ENCODE results near the gene RAB5B.
A peak's percentile ranks its signal among the peaks of the same experiment; 100 is the strongest.

RAB5B gene

GRCh38 chr12:55973599-55974307 lies at the start of gene RAB5B:
Gene RAB5B, plus strand, starts transcription at chr12:55974078. Its CDS starts 12,883 bp downstream, at chr12:55986961.
- Histone ChIP-seq H3K4me1 (ENCODE audit: control insufficient read depth in 1 of 2, insufficient read depth in 2 of 2, low read length in 2 of 2) (peaks cover 0 to 35% of the 10 kb centered on the region in 2 donors), H3K9me3 (ENCODE audit: control insufficient read depth in 1 of 2, low read length in 2 of 2) (no peaks in the 10 kb centered on the region), H3K27me3 (ENCODE audit: low read depth, low read length) (no peaks in the 10 kb centered on the region), H3K36me3 (ENCODE audit: control insufficient read depth in 1 of 2, insufficient read depth in 2 of 2, low read length in 2 of 2) (peaks cover 0 to 8% of the 10 kb centered on the region in 2 donors), H3K4me3 (ENCODE audit: low read depth in 1 of 2, low read length in 2 of 2) (peak within 1 kb of the TSS; percentile 83 to 98), H3K27ac (ENCODE audit: low read length) (peak within 1 kb of the TSS; percentile 96)

GRCh38 chr12:55925371-55925770 lies 48.5 kb upstream of the RAB5B start:
- Histone ChIP-seq H3K4me3 (ENCODE audit: low read depth in 1 of 2, low read length in 2 of 2) (no peak overlapping the region), H3K27ac (ENCODE audit: low read length) (no peak overlapping the region), H3K4me1 (ENCODE audit: control insufficient read depth in 1 of 2, insufficient read depth in 2 of 2, low read length in 2 of 2) (peaks cover 0 to 18% of the 10 kb centered on the region in 2 donors), H3K9me3 (ENCODE audit: control insufficient read depth in 1 of 2, low read length in 2 of 2) (no peaks in the 10 kb centered on the region), H3K36me3 (ENCODE audit: control insufficient read depth in 1 of 2, insufficient read depth in 2 of 2, low read length in 2 of 2) (peaks cover 0 to 9% of the 10 kb centered on the region in 2 donors), H3K27me3 (ENCODE audit: low read depth, low read length) (no peaks in the 10 kb centered on the region)

DNA sequence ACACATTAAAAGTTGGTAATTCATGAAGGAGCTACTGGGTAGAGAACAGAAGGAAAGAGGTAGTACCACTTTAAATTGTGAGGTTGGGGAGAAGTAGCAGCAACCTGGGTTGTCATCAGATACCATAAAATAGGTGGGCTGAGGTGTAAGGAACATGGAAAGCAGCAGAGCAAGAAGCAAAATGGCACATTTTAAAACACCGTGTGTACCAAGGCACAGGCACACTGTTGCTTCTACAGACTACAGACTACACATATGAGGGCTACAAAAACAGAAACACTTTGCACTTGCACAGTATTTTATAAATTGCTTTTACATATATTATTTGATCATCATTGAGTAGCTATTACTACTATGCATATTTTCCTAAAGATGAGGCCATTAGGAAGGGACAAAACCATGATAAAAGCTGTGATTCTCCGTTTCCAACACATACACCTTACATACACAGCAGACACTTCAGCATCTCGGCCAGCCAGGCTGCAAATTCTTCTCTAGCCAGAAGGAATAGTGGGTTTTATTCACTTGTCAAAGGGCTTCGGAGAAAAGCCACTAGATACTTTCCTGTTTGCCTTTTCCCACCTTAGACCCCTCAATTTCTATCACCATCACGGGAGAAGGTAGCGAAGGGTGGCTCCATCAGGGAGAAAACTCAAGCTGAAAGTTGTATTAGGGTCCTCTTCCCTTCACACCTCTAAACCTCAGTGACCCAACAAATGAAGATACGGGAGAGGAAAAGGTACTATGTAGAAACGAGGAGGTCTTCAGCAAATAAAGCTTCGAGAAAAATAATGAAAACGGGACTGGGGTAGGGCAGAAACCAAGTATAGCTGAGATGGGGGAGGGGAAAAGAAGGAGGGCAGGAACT lies 47.8 kb upstream of the RAB5B start:
- H3K4me1 ChIP-seq (ENCODE audit: control insufficient read depth in 1 of 2, insufficient read depth in 2 of 2, low read length in 2 of 2): peaks cover 6 to 19% of the 10 kb centered on the region in 2 donors
- peaks cover 0 to 9% of the 10 kb centered on the region in 2 donors for H3K36me3 ChIP-seq (ENCODE audit: control insufficient read depth in 1 of 2, insufficient read depth in 2 of 2, low read length in 2 of 2)
- no peaks in the 10 kb centered on the region for H3K27me3 ChIP-seq (ENCODE audit: low read depth, low read length)
- H3K27ac ChIP-seq (ENCODE audit: low read length): peak overlapping the region; percentile 100
- H3K4me3 ChIP-seq (ENCODE audit: low read depth in 1 of 2, low read length in 2 of 2): peak overlapping the region; percentile 95 to 100
- no peaks in the 10 kb centered on the region for H3K9me3 ChIP-seq (ENCODE audit: control insufficient read depth in 1 of 2, low read length in 2 of 2)

- H3K4me1 ChIP-seq (ENCODE audit: control insufficient read depth in 1 of 2, insufficient read depth in 2 of 2, low read length in 2 of 2): peaks cover 8 to 16% of the 10 kb centered on the region in 2 donors
- H3K4me3 ChIP-seq (ENCODE audit: low read depth in 1 of 2, low read length in 2 of 2): peak overlapping the region; percentile 95 to 100
- no peaks in the 10 kb centered on the region for H3K27me3 ChIP-seq (ENCODE audit: low read depth, low read length)
- H3K36me3 ChIP-seq (ENCODE audit: control insufficient read depth in 1 of 2, insufficient read depth in 2 of 2, low read length in 2 of 2): peaks cover 0 to 7% of the 10 kb centered on the region in 2 donors
- H3K27ac ChIP-seq (ENCODE audit: low read length): peak overlapping the region; percentile 100
- no peaks in the 10 kb centered on the region for H3K9me3 ChIP-seq (ENCODE audit: control insufficient read depth in 1 of 2, low read length in 2 of 2)
Measured at GRCh38 chr12:55926738-55927587, 46.9 kb upstream of the RAB5B start.

DNA sequence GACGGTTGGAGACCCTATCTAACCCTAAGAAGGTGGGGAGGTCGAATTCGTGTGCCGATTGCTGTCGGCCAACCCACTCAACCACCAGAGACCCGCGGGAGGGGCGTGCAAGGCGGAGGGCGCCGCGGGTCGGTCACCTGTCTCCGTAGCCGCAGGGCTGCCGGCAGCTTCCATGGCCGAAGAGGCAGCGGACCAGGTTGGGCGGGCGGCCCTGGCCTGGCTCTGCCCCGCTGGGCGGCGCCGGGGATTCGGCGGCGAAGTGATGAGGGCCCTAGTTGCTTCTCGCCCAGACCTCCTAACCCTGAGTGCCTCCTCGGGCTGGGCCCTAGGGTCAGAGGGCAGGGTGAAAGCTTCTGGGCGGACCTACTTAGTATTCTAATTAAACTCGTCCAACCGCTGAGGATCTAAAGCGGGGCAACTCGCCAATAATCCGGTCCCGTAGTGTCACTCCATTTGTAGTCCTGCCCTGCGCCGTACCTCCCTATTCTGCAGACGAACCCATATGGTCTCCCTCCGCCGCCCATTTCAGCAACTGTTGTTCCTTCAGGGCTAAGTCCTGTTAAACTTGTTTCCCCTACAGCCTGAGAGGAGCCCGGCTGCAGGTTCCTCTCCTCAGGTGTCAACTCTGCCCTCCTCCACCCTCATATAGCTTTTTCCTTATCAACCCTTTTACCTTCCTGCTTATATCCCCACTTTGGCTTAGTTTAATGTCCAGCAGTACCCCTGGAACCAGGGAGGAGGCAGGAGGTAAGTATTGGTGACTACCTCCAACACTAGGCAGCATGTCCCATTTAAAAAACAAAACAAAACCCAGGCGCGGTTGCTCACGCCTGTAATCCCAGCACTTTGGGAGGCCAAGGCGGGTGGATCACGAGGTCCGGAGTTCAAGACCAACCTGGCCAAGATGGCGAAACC lies 46.0 kb upstream of the RAB5B start, which contains the start of gene PYM1:
PYM1 (minus strand) TSS at position 307 of the 915 bp plus-strand sequence; CDS start at position 174, 133 bp downstream.
- H3K27me3 ChIP-seq (ENCODE audit: low read depth, low read length): no peaks in the 10 kb centered on the region
- peaks cover 13 to 20% of the 10 kb centered on the region in 2 donors for H3K4me1 ChIP-seq (ENCODE audit: control insufficient read depth in 1 of 2, insufficient read depth in 2 of 2, low read length in 2 of 2)

DNA sequence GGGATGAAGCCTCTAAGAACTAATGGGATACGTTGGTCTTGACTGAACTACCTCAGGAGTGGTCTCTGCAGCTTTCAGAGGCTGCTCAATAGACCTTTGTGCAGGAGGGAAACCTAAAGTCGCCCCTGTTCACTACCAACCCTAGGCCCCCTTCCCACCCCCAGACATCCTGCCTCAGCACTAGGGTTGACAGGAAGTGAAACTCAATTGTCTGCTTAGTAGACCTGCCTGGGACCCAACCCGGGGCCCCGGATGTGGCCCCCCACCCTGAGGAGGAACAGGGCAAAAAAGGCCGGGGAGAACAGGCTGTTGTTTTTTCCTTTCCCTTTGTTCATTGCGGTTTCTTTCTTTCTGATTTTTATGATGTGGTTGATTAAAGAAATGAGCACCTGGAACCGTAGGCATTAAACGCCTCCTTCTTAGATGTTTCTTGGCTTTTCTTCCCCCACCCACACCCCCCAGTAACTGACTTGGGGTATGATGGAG lies 44.5 kb upstream of the RAB5B start:
- Histone ChIP-seq H3K9me3 (ENCODE audit: control insufficient read depth in 1 of 2, low read length in 2 of 2) (no peaks in the 10 kb centered on the region), H3K27ac (ENCODE audit: low read length) (peak overlapping the region; percentile 47), H3K36me3 (ENCODE audit: control insufficient read depth in 1 of 2, insufficient read depth in 2 of 2, low read length in 2 of 2) (peaks cover 0 to 4% of the 10 kb centered on the region in 2 donors), H3K27me3 (ENCODE audit: low read depth, low read length) (no peaks in the 10 kb centered on the region), H3K4me3 (ENCODE audit: low read depth in 1 of 2, low read length in 2 of 2) (no peak overlapping the region), H3K4me1 (ENCODE audit: control insufficient read depth in 1 of 2, insufficient read depth in 2 of 2, low read length in 2 of 2) (peaks cover 14 to 23% of the 10 kb centered on the region in 2 donors)

More for the DNA sequence above, 46.0 kb upstream of the RAB5B start, which contains the start of gene PYM1:
- Histone ChIP-seq H3K4me3 (ENCODE audit: low read depth in 1 of 2, low read length in 2 of 2) (peak within 1 kb of the TSS; percentile 95 to 100), H3K36me3 (ENCODE audit: control insufficient read depth in 1 of 2, insufficient read depth in 2 of 2, low read length in 2 of 2) (peaks cover 0 to 4% of the 10 kb centered on the region in 2 donors), H3K9me3 (ENCODE audit: control insufficient read depth in 1 of 2, low read length in 2 of 2) (no peaks in the 10 kb centered on the region), H3K27ac (ENCODE audit: low read length) (peak within 1 kb of the TSS; percentile 100)

- peak within 1 kb of the TSS; percentile 91 for H3K27ac ChIP-seq (ENCODE audit: low read length)
- H3K36me3 ChIP-seq (ENCODE audit: control insufficient read depth in 1 of 2, insufficient read depth in 2 of 2, low read length in 2 of 2): peaks cover 0 to 4% of the 10 kb centered on the region in 2 donors
- peaks cover 14 to 21% of the 10 kb centered on the region in 2 donors for H3K4me1 ChIP-seq (ENCODE audit: control insufficient read depth in 1 of 2, insufficient read depth in 2 of 2, low read length in 2 of 2)
- H3K27me3 ChIP-seq (ENCODE audit: low read depth, low read length): no peaks in the 10 kb centered on the region
- no peaks in the 10 kb centered on the region for H3K9me3 ChIP-seq (ENCODE audit: control insufficient read depth in 1 of 2, low read length in 2 of 2)
- H3K4me3 ChIP-seq (ENCODE audit: low read depth in 1 of 2, low read length in 2 of 2): peak within 1 kb of the TSS; percentile 74 to 85
Measured at GRCh38 chr12:55930771-55931316, 43.0 kb upstream of the RAB5B start, which contains the start of gene DGKA. Gene DGKA, plus strand, starts transcription at chr12:55931162. Its CDS starts 5,342 bp downstream, at chr12:55936504.

- Histone ChIP-seq H3K4me1 (ENCODE audit: control insufficient read depth in 1 of 2, insufficient read depth in 2 of 2, low read length in 2 of 2) (peaks cover 14 to 16% of the 10 kb centered on the region in 2 donors), H3K36me3 (ENCODE audit: control insufficient read depth in 1 of 2, insufficient read depth in 2 of 2, low read length in 2 of 2) (peaks cover 0 to 4% of the 10 kb centered on the region in 2 donors), H3K4me3 (ENCODE audit: low read depth in 1 of 2, low read length in 2 of 2) (peak overlapping the region; percentile 65 to 74), H3K27ac (ENCODE audit: low read length) (peak overlapping the region; percentile 91), H3K9me3 (ENCODE audit: control insufficient read depth in 1 of 2, low read length in 2 of 2) (no peaks in the 10 kb centered on the region), H3K27me3 (ENCODE audit: low read depth, low read length) (no peaks in the 10 kb centered on the region)
Measured at GRCh38 chr12:55931317-55931779, 42.5 kb upstream of the RAB5B start.

- peaks cover 14 to 15% of the 10 kb centered on the region in 2 donors for H3K4me1 ChIP-seq (ENCODE audit: control insufficient read depth in 1 of 2, insufficient read depth in 2 of 2, low read length in 2 of 2)
- peak overlapping the region; percentile 74 to 85 for H3K4me3 ChIP-seq (ENCODE audit: low read depth in 1 of 2, low read length in 2 of 2)
Measured at GRCh38 chr12:55931780-55932550, 41.9 kb upstream of the RAB5B start.

More at GRCh38 chr12:55931780-55932550, 41.9 kb upstream of the RAB5B start:
- Histone ChIP-seq H3K9me3 (ENCODE audit: control insufficient read depth in 1 of 2, low read length in 2 of 2) (no peaks in the 10 kb centered on the region), H3K27me3 (ENCODE audit: low read depth, low read length) (no peaks in the 10 kb centered on the region), H3K36me3 (ENCODE audit: control insufficient read depth in 1 of 2, insufficient read depth in 2 of 2, low read length in 2 of 2) (peaks cover 0 to 4% of the 10 kb centered on the region in 2 donors), H3K27ac (ENCODE audit: low read length) (peak overlapping the region; percentile 91)
